ENCODE data around the gene SLC5A12. TPM values are rescaled to one million over a fixed set of nuclear protein-coding genes. Genes with fewer than 3 reads are reported as not detected.

SLC5A12 gene
- total RNA-seq, 4 donors from 2014 or later: not detected

DNA sequence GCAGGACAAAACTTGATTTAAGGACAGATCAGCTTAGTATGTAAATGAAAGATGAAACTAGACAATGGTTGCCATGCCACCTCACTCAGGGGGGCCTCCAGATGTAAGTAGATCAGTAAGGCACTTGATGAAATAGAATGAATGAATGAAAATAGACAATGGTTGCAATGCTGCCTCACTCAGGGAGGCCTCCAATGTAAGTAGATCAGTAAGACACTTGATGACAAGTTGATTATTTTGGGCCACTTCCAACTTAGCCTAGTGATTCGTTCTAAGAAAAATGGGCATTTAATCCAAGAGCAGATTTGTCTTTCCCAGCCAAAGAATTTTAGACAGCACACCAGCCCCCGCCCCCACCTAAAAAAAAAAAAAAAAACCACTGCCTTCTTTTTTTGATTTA lies 19.2 kb upstream of the SLC5A12 start:
- DNase-seq (ENCODE audit: extremely low spot score): no peak
- H3K27me3 ChIP-seq: no peaks in the 10 kb centered on the region
- no peaks in the 10 kb centered on the region for H3K36me3 ChIP-seq
- H3K4me3 ChIP-seq: no peak overlapping the region
- peaks cover 0 to 10% (median 10%) of the 10 kb centered on the region in 4 donors for H3K4me1 ChIP-seq
- intact Hi-C loops (cut with DNase I): no loop called here
- no peaks in the 10 kb centered on the region for H3K9me3 ChIP-seq
- 31% methylated on average over 2 of the region's 2 CpGs for WGBS
- H3K27ac ChIP-seq (replicated peaks in 1 of 4): no peak overlapping the region
- no peak for TF ChIP-seq EP300 (IDR thresholded peaks at IDR 0.05)

DNA sequence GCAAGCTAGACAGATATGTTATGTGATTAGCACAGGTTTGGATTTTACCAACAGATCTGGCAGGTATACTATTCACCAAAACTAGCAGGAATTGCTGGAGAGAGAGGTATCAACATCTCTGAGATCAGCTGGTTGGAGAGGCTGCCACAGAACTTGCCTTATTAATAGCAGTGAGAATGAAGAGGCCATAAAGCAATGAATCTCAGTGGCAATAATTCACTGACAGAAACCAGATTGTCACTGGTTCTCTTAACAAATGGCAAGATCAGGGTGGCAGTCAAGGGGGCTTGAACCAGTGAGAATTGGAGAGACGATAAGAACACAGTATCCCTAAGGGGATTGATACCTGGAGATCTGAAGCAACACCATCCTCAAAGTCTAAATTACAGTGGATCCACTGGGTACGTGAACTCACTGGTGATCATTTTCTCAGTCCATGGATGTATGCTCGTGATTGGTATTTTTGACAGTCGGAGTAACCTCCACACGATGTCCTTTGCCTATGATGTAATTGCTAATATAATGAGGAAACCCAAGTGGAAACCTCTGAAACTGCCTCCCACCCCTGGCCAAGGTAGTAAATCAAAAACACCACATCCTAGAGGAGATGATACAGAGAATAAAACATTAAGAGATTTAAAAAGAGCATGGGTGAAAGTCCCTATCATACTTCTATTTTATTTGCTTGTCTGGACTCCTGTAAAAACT lies 17.7 kb upstream of the SLC5A12 start:
- 76% methylated on average over 5 of the region's 5 CpGs for WGBS
- no peak for TF ChIP-seq POLR2A (IDR thresholded peaks at IDR 0.05; ENCODE audit: low read depth)
- TF ChIP-seq POLR2AphosphoS5 (IDR thresholded peaks at IDR 0.05): no peak
- no peak for TF ChIP-seq EP300 (IDR thresholded peaks at IDR 0.05)
- TF ChIP-seq, protein P1, sequence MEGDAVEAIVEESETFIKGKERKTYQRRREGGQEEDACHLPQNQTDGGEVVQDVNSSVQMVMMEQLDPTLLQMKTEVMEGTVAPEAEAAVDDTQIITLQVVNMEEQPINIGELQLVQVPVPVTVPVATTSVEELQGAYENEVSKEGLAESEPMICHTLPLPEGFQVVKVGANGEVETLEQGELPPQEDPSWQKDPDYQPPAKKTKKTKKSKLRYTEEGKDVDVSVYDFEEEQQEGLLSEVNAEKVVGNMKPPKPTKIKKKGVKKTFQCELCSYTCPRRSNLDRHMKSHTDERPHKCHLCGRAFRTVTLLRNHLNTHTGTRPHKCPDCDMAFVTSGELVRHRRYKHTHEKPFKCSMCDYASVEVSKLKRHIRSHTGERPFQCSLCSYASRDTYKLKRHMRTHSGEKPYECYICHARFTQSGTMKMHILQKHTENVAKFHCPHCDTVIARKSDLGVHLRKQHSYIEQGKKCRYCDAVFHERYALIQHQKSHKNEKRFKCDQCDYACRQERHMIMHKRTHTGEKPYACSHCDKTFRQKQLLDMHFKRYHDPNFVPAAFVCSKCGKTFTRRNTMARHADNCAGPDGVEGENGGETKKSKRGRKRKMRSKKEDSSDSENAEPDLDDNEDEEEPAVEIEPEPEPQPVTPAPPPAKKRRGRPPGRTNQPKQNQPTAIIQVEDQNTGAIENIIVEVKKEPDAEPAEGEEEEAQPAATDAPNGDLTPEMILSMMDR (IDR thresholded peaks at IDR 0.05): no peak
- Histone ChIP-seq H3K4me3 (no peak overlapping the region), H3K27ac (replicated peaks in 1 of 4) (no peak overlapping the region), H3K4me1 (peaks cover 0 to 10% (median 10%) of the 10 kb centered on the region in 4 donors), H3K9me3 (no peaks in the 10 kb centered on the region), H3K27me3 (no peaks in the 10 kb centered on the region), H3K36me3 (no peaks in the 10 kb centered on the region)
- intact Hi-C loops (cut with DNase I): no loop called here
- DNase-seq (ENCODE audit: extremely low spot score): no peak

DNA sequence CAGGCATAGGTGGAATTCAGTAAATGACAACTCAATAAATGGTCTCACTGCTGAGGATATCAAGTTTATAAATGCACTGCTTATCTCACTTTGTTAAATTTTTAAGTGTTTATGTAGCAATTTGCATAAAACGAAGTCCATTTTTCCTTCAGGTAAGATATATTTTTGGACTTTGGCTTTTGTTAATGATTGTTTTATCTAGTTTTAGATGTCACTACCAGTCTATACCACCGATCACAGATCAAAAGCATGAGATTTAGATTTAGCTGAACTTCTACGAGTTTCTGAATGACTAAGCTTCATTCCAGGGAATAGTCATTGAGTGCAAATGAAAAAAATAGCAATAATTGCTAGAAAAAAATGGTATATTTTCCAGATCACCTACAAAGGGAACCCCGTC lies 12.8 kb upstream of the SLC5A12 start:
- peaks cover 0 to 16% (median 10%) of the 10 kb centered on the region in 4 donors for H3K4me1 ChIP-seq
- 92% methylated on average over 4 of the region's 4 CpGs for WGBS
- no peaks in the 10 kb centered on the region for H3K27me3 ChIP-seq
- intact Hi-C loops (cut with DNase I): no loop called here
- TF ChIP-seq, protein P1 (IDR thresholded peaks at IDR 0.05): no peak
- TF ChIP-seq POLR2AphosphoS5 (IDR thresholded peaks at IDR 0.05) (no peak), POLR2A (IDR thresholded peaks at IDR 0.05; ENCODE audit: low read depth) (no peak), EP300 (IDR thresholded peaks at IDR 0.05) (no peak)
- no peak overlapping the region for H3K27ac ChIP-seq (replicated peaks in 1 of 4)
- H3K36me3 ChIP-seq: no peaks in the 10 kb centered on the region
- no peak overlapping the region for H3K4me3 ChIP-seq
- DNase-seq (ENCODE audit: extremely low spot score): no peak
- H3K9me3 ChIP-seq: no peaks in the 10 kb centered on the region

DNA sequence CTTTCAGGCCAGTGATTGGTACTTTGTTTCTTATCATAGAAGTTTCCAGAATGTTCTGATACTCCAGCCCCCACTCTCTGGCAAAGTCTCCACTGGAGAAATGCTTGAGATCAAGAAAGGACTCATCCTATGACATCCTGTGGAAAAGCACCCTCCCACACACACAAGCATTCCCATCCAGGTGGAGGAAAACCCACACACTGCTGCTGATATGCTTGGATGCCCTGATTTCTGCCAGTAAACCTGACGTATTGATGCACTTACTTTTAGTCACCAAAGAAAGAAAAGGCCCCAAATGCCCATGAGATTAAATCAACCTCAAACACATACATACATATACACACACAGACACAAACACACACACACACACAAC lies 9.2 kb upstream of the SLC5A12 start:
- WGBS: 78% methylated on average over 1 of the region's 1 CpG
- intact Hi-C loops (cut with DNase I): no loop called here

DNA sequence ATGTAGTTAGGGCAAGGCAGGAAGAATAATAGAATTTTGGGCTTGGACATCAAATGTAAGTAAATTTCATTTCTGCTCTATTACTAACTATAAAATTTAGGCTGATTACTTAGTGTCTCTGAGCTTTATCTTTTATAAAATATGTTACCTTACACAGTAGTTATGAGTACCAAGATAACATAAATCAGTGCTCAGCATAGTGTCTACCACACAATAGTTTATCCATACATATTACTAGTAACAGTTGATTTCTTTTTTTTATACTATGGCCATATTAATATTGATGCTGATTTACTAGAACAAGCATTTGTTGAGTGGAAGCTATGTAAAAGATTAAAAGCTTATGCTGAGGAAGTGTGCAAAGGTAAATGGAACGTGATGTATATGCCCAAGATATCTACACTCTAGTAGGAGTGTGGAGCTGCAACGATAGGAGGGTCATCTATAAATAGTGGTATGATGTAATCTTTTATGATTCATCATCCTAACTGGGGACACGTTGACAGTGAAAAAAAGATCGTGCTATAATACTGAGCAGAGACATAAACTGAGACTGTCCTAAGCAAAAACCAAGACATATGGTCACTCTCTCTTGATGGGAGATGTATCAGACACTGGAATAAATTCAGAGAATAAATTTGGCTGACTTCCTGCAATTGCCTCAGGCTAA lies 8.7 kb upstream of the SLC5A12 start:
- TF ChIP-seq POLR2AphosphoS5 (IDR thresholded peaks at IDR 0.05): no peak
- no peak for TF ChIP-seq POLR2A (IDR thresholded peaks at IDR 0.05; ENCODE audit: low read depth)
- TF ChIP-seq, protein P1 (IDR thresholded peaks at IDR 0.05): no peak
- no peak for TF ChIP-seq EP300 (IDR thresholded peaks at IDR 0.05)
- Histone ChIP-seq H3K36me3 (no peaks in the 10 kb centered on the region), H3K9me3 (no peaks in the 10 kb centered on the region), H3K4me3 (no peak overlapping the region), H3K27me3 (no peaks in the 10 kb centered on the region), H3K27ac (replicated peaks in 1 of 4) (no peak overlapping the region), H3K4me1 (peaks cover 0 to 18% (median 12%) of the 10 kb centered on the region in 4 donors)
- intact Hi-C loops (cut with DNase I): no loop called here
- no peak for DNase-seq (ENCODE audit: extremely low spot score)
- 26% methylated on average over 4 of the region's 4 CpGs for WGBS

More for the DNA sequence above, 9.2 kb upstream of the SLC5A12 start:
- no peak for TF ChIP-seq POLR2A (IDR thresholded peaks at IDR 0.05; ENCODE audit: low read depth)
- TF ChIP-seq POLR2AphosphoS5 (IDR thresholded peaks at IDR 0.05): no peak
- TF ChIP-seq, protein P1 (IDR thresholded peaks at IDR 0.05): no peak
- TF ChIP-seq EP300 (IDR thresholded peaks at IDR 0.05): no peak
- H3K27ac ChIP-seq (replicated peaks in 1 of 4): no peak overlapping the region
- no peaks in the 10 kb centered on the region for H3K27me3 ChIP-seq
- no peak overlapping the region for H3K4me3 ChIP-seq
- no peaks in the 10 kb centered on the region for H3K9me3 ChIP-seq
- no peaks in the 10 kb centered on the region for H3K36me3 ChIP-seq
- H3K4me1 ChIP-seq: peaks cover 0 to 18% (median 12%) of the 10 kb centered on the region in 4 donors
- DNase-seq (ENCODE audit: extremely low spot score): no peak

Data from esophagus muscularis mucosa (tissue), 4 donors.